Measurements from ENCODE around the gene FSIP1.

DNA sequence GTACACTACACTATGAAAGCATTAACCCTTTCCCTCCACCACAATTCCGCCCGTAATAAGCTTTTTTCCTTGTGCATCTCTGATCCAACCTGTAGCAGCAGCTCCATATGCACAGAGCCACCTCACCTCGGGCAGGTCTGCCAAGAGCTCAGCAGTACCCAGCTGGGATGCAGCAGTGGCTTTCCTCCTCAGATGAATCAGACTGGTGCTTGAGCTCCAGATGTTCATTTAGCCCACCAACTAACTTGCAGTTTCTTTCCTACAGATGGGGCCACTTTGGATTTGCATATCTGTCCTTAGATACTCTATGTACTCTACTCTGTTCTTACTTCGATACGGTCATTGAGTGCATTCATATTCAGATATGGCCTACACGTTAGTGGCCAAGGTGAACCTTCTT is 14.8 kb upstream of the FSIP1 start:
- TF ChIP-seq POLR2A (IDR thresholded peaks at IDR 0.05; ENCODE audit: low read depth, low read length) (no peak), POLR2AphosphoS5 (IDR thresholded peaks at IDR 0.05; ENCODE audit: low read depth, low read length) (no peak), TAF1 (IDR thresholded peaks at IDR 0.05; ENCODE audit: low read depth, low read length) (no peak), POU2F2 (IDR thresholded peaks at IDR 0.05; ENCODE audit: low read depth, low read length) (peak; percentile 69)
